GM21786 (cell line): ENCODE data around the gene RASGRP4.
"Not testable (repeated sequence)": the region's sequence is repeated elsewhere in the genome, so short reads cannot be mapped to it uniquely, and the experiment has no call there.

Experiments used
- ATAC-seq: cut with Tn5 transposase; IDR thresholded peaks from one replicate; pipeline ENCODE4 v1.9.1; 2021; ENCODE audit not compliant: unreplicated experiment

The RASGRP4 gene

DNA sequence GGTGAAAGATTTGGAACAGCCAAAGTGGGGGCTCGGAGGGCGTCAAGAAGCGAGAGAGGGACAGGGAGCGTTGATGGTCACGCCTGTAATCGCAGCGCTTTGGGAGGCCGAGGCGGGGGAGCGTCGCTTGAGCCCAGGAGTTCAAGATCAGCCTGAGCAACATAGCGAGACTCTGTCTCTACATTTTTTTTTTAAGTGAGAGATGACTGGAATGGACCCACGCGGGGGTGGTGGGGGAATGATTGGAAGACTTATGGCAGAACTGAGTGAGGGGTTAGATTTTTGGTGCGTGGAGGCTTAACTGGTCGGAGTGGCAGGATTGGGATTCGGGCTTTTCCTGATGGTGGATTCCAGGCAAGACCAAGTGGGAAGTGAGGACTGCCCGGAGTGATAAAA, 50.9 kb downstream of the RASGRP4 start:
- ATAC-seq = no peak

DNA sequence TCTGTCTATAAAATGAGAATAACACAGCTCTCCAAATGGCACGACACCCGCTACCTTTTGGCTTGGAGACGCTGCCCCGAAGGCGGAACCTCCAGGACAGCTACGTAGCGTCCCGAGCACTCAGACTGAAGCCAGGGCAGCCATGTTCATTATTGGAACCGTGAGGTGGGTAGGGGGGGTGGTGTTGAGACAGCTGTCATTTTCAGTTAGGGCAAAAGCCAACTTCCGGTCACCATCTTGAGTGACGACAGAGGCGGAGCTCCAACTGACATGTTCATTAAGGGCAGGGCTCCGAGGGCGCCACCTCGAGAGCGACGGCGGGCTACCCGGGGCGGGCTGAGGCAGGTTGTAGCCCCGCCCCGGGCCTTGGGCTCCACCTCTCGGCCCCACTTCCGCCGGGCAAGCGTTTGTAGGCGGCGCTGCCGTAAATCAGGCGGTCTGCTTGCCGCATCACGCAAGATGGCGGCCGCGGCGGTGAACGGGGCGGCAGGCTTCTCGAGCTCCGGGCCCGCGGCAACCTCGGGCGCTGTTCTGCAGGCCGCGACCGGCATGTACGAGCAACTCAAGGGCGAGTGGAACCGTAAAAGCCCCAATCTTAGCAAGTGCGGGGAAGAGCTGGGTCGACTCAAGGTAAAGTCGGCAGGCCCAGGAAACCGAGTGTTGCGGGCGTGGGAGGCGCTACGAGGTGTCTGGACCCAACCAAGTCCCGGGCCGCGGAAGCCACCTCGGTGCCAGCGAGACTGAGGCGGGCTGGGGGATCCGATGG, 51.5 kb downstream of the RASGRP4 start, which contains the start of gene PSMD8:
Gene PSMD8, plus strand, starts transcription at position 240 of the 766 bp plus-strand sequence. Its CDS starts 31 bp downstream, at position 271.
- ATAC-seq = peak; percentile 94

DNA sequence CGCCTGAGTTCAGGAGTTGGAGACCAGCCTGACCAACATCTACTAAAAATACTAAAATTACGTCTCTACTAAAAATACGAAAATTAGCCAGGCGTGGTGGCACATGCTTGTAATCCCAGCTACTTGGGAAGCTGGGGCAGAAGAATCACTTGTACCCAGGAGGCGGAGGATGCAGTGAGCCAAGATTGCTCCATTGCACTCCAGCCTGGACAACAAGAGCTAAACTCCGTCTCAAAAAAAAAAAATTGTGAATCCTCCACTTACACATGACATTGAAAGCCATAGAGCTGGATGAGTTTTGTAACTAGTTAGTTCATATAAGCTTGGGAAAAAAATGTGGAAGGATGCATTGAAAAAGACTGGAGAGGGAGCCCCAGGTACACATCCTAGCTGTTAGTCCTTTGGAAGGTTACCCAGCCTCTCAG, 52.1 kb downstream of the RASGRP4 start:
- ATAC-seq = no peak

DNA sequence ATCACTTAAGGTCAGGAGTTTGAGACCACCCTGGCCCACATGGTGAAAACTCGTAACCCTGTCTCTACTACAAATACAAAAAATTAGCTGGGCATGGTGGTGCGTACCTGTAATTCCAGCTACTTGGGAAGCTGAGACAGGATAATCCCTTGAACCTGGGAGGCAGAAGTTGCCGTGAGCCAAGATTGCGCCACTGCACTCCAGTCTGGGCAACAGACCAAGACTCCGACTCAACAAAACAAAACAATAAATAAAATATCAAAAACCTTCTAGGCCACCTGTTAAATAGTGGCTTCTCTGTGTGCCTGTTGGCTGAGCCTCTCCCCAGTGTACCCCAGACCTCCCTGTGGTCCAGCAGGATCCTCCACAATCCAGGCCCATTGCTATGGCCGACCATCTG, 54.9 kb downstream of the RASGRP4 start:
- no peak for ATAC-seq

DNA sequence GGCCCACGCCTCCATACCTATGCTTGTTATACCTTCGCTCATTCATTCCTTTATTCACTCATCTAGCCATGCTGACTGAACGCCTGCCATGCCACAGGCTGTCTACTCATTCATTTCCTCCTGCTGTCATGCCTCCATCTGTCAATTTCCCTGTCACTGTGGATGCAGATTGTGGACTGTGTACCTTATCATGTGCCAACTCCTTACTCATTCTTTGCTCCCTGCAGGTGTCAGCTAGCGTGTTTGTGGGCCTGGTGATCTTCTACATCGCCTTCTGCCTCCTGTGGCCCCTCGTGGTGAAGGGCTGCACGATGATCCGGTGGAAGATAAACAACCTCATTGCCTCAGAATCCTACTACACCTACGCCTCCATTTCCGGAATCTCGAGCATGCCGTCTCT, 55.7 kb downstream of the RASGRP4 start:
- no peak for ATAC-seq

DNA sequence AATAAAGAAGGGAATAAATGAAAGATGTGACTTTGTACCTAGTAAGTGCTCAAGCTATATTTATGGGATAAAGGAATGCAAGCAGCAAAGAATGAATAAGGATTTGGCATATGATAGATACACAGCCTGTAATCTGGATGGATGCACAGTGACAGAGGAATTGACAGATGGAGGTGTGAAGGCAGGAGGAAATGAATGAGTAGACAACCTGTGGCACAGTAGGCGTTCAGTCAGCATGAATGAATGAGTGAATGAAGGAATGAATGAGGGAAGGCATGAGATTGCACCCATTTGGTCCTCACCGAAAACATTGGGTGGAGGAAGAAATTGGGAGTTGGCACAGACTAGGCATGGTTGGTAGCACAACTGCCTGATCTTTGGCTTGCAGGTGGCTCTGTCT, 56.4 kb downstream of the RASGRP4 start:
- ATAC-seq = no peak

DNA sequence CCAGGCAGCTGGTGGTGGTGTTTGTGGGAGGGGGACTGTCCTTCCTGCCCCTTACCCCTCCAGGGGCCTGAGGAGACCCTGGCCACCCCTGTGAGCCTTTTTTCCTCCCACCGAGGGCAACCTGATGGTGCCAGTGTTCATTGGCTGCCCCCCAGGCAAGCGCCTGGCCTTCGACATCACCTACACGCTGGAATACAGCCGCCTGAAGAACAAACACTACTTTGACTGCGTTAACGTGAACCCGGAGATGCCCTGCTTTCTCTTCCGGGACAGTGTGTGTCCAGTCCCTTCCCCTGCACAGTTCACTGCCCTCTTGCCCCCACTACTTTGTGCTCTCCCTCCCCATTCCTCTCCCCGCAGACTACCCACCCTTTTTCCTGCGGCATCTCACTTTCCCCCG, 59.0 kb downstream of the RASGRP4 start:
- no peak for ATAC-seq

DNA sequence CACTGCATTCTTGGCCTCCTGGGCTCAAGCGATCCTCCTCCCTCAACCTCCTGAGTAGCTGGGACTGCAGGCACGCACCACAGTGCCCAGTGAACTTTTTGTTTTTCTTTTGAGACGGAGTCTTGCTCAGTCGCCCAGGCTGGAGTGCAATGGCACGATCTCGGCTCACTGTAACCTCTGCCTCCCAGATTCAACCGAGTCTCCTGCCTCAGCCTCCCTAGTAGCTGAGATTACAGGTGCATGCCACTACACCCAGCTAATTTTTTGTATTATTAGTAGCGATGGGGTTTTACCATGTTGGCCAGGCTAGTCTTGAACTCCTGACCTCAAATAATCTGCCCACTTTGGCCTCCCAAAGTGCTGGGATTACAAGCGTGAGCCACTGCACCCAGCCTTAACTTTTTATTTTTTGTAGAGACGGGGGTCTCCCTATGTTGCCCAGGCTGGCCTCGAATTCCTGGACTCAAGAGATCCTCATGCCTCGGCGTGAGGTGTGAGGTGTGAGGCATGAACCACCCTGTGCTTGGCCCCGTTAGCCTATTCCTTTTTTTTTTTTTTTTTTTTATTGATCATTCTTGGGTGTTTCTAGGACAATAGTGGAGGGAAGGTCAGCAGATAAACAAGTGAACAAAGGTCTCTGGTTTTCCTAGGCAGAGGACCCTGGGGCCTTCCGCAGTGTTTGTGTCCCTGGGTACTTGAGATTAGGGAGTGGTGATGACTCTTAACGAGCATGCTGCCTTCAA, 62.9 kb downstream of the RASGRP4 start:
- not testable (repeated sequence) for ATAC-seq

DNA sequence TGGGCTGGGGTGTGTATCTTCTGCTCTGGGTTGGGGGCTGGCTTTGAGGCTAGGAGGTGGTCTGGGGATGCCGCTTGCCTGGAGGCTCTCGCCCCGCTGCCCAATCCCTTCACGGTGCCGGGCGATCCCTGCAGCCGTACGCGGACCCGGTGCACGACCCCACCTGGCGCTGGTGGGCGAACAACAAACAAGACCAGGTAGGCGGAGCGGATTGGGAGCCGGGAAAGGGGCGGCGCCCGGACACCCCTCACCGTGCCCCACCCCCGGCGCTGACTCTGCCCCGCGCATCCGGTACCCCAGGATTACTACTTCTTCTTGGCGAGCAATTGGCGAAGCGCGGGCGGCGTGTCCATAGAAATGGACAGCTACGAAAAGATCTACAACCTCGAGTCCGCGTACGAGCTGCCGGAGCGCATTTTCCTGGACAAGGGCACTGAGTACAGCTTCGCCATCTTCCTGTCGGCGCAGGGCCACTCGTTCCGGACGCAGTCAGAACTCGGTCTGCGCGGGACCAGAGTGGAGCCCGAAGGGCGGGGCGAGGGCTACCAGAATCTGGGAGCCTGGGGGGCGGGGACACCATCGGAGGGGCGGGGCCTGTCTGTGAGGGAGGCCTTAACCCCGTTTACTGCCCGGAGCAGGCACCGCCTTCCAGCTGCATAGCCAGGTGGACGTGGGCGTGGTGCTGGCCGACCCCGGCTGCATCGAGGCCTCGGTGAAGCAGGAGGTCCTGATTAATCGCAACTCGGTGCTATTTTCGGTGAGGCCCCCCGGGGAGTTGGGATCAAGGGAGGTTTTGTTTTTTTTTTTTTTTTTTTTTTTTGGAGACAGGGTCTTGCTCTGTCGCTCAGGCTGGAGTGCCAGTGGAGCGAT, 63.7 kb downstream of the RASGRP4 start:
- no peak for ATAC-seq

DNA sequence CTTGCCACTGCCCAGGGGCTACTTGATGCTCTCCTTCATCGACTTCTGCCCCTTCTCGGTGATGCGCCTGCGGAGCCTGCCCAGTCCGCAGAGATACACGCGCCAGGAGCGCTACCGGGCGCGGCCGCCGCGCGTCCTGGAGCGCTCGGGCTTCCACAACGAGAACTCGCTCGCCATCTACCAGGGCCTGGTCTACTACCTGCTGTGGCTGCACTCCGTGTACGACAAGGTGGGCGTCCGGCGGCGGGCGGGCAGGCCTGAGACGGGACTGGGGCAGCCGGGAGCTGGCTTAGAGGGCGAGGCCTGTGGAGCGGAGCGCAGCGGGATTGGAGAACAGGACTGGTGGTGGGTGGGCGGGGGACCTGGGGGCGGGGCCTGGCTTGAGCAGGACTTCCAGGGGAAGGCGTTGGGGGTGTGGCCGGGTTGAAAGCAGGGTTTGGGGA, 64.4 kb downstream of the RASGRP4 start:
- no peak for ATAC-seq

DNA sequence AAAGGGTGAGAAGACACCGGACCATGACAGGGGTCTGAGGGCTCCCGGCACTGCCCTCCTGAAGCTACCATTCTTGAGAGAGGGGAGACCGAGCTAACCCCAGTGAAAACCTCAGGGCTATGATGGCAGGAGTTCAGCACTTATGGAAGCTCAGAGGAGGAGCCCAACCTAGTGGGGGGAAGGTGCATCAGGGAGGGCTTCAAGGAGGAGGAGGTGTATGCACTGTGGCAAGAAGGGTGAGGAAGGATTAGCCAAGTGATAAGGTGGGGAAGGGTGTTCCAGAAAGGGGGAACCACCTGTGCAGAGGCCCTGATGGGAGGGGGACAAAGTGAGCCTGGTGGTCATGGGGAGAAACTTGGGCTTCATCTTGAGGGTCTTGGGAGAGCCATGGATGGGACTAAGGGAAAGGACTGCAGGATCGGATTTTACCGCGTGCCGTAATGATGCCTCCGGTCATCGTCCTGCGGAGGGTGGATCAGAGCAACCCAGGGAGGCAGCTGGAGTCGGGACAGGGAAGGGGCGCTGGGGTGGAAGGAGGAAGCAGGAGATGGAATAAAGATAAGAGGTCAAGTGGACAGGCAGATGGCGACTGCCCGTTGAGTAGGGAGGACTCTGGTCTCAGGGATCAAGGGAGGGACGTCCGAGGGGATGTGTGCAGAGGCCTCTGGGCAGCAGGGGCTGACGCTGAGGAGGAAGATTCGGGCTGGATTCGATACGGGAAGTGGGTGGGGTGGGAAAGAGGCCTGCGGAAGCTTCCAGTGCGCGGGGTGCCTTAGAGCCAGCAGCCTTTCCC, 65.0 kb downstream of the RASGRP4 start:
- no peak for ATAC-seq

DNA sequence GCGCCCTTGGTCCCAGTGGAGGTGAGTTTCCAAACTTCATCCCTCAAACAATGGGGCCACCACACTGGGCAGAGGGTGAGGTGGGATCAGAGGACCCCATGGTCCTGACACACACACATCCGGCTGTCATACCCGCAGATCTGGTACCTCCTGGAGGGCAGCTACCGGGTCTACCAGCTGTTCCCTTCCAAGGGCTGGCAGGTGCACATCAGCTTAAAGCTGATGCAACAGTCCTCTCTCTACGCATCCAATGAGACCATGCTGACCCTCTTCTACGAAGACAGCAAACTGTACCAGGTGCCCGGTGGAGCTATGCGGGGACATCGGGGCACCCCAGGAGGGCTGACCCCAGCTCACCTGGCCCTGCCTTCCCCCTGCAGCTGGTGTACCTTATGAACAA, 65.7 kb downstream of the RASGRP4 start:
- no peak for ATAC-seq

DNA sequence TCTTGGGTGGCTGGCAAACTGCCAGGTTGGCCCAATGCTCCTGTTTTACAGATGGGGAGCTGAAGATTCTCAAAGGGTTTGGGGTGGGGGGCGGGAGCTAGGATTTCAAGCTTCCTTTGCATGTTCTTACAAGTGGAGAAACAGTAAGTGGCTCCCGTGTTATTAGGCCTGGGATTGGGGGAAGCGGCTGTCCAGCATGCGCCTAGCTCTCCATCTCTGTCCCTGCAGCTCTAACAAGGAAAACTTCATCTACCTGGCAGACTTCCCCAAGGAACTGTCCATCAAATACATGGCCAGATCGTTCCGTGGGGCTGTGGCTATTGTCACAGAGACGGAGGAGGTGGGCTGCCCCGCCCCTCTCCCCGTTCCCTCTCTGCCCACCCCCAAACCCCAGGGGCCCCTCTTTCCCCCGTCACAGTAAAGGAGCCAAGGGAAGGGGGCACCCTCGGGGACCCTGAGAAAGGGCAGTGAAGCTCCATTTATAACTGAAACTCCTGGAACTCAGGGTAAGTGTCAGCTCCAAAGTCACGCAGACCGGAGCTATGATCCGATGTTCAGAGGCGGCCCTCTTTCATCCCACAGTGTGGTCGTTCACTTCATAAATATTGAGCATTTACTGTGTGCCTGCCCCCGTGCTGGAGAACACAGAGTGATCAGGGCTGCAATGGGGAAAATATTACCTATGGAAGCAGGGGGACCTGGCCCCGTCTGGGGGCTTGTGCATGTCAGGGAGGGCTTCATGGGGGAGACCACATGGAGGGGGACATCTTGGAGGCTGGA, 66.6 kb downstream of the RASGRP4 start:
- ATAC-seq = no peak
